ENCODE measurements around the gene FBXL15.

DNA sequence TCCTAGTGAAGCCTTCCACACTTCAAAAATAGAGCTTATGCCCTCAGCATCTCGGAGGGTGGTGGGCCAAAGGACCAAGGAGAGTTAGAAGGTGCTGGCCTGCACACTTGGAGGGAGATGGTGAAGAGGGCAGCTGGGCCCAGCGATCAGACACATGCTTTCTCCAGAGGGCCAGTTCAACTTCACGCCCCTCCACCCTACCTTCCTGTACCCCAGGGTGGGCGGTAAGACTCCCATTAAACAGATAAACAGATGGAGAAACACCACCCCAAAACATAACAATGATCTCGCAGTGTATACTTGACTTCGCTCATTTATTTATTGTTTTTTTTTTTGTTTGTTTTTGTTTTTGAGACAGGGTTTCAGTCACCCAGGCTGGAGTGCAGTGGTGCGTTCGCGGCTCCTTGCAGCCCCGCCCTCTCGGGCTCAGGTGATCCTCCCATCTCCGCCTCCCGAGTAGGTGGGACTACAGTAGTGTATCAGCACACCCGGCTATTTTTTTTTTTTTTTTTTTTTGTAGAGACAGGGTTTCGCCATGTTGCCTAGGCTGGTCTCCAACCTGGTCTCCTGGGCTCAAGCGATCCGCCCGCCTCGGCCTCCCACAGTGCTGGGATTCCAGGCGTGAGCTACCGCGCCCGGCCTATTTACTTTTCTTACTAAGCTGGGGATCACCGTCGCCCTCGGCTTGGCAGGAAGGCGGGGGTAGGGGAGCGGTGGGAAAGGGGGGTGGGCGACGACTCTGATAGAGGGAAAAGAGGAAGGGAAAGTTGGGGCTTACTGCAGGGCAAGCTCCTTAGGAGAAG is 28.9 kb downstream of the FBXL15 start:
- no peak for TF ChIP-seq CTCF (IDR thresholded peaks at IDR 0.05)
- TF ChIP-seq POLR2A (IDR thresholded peaks at IDR 0.05), result no peak

Data from thyroid gland (tissue), 4 donors.